ENCODE data around the gene KRT71.
A peak's percentile ranks its signal among the peaks of the same experiment; 100 is the strongest.

The KRT71 gene

DNA sequence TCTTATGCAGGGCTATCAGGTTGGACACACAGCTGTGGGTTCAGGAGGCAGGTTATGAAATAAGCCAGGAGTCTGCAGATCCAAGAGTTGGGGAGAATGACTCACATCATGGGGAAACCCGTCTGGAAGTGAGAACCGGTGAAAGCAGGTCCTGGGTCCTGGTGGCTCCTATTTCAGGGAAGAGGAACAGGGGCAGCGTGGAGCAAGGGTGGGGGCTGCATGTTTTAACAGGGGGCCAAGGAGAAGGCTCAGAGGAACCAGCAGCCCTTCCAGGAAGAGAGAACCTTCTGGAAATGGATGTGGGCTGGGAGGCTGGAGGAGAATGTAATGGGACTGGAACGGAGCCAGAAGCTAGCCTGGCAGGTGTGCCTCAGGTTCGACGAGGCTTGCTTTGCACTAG lies 28.5 kb upstream of the KRT71 start:
- intact Hi-C loops (cut with DNase I; ENCODE audit: low total_unique reads): loop anchor here (10.0 kb wide), 2 partner anchors 197 to 437 kb away; partner anchors contain the start of gene KRT84
- no peaks in the 10 kb centered on the region for H3K4me1 ChIP-seq
- DNase-seq: peak in 1 of 2 donors; percentile 11

DNA sequence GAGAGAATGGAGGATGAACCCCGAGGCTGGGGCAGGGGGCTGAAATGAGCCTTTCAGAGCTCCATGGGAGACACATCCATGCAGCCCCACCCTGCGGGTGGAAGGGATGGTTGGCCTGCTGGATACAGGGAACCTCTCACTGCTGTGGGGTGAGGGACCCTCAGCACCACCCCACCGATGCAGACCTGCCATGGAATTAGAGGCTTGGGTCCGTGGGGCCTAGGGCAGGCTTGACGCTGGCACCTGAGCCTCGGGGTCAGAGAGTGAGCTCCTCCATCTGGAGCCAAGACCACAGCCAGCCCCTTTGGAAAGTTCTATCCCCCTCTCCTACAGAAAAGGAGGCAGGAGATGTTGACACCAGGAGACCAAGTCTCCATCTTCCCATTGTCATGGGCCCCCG lies 28.1 kb upstream of the KRT71 start:
- intact Hi-C loops (cut with DNase I; ENCODE audit: low total_unique reads): loop anchor here (10.0 kb wide), 2 partner anchors 196 to 436 kb away; partner anchors contain the start of gene KRT84
- TF ChIP-seq, protein P1, sequence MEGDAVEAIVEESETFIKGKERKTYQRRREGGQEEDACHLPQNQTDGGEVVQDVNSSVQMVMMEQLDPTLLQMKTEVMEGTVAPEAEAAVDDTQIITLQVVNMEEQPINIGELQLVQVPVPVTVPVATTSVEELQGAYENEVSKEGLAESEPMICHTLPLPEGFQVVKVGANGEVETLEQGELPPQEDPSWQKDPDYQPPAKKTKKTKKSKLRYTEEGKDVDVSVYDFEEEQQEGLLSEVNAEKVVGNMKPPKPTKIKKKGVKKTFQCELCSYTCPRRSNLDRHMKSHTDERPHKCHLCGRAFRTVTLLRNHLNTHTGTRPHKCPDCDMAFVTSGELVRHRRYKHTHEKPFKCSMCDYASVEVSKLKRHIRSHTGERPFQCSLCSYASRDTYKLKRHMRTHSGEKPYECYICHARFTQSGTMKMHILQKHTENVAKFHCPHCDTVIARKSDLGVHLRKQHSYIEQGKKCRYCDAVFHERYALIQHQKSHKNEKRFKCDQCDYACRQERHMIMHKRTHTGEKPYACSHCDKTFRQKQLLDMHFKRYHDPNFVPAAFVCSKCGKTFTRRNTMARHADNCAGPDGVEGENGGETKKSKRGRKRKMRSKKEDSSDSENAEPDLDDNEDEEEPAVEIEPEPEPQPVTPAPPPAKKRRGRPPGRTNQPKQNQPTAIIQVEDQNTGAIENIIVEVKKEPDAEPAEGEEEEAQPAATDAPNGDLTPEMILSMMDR (IDR thresholded peaks at IDR 0.05): no peak
- H3K4me3 ChIP-seq: no peak overlapping the region
- no peaks in the 10 kb centered on the region for H3K4me1 ChIP-seq
- H3K36me3 ChIP-seq: no peaks in the 10 kb centered on the region
- peaks cover 0 to 4% of the 10 kb centered on the region in 2 donors for H3K27me3 ChIP-seq
- DNase-seq: peak in 1 of 2 donors; percentile 48
- H3K27ac ChIP-seq: no peak overlapping the region
- H3K9me3 ChIP-seq: no peaks in the 10 kb centered on the region

More for the DNA sequence above, 28.5 kb upstream of the KRT71 start:
- no peaks in the 10 kb centered on the region for H3K9me3 ChIP-seq
- no peak overlapping the region for H3K27ac ChIP-seq
- no peak overlapping the region for H3K4me3 ChIP-seq
- no peaks in the 10 kb centered on the region for H3K36me3 ChIP-seq
- peaks cover 0 to 6% of the 10 kb centered on the region in 2 donors for H3K27me3 ChIP-seq
- TF ChIP-seq, protein P1 (IDR thresholded peaks at IDR 0.05): no peak

DNA sequence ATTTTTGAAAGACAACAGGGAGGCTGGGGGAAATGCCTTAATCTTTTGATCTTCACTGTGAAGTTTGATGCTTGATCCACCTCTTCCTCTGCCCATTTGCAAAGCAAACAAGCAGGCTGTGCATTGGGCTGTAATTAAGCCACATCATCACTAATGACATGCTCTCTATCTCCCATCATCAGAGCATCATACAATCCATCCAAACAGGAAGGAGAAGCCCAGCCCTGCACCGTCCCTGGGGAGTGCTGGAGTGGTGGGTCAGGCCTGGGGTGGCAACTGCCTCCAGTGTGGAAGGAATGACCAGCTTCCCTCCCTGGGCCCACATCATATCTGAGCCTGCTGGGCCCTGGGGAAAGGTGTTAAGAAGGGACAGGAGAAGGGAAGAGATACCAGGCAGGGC lies 27.6 kb upstream of the KRT71 start:
- Histone ChIP-seq H3K27ac (no peak overlapping the region), H3K4me1 (no peaks in the 10 kb centered on the region), H3K9me3 (no peaks in the 10 kb centered on the region), H3K36me3 (no peaks in the 10 kb centered on the region), H3K27me3 (peaks cover 0 to 4% of the 10 kb centered on the region in 2 donors), H3K4me3 (no peak overlapping the region)
- DNase-seq: peak in 1 of 2 donors; percentile 37
- intact Hi-C loops (cut with DNase I; ENCODE audit: low total_unique reads): loop anchor here (10.0 kb wide), 2 partner anchors 196 to 436 kb away; partner anchors contain the start of gene KRT84
- TF ChIP-seq, protein P1 (IDR thresholded peaks at IDR 0.05): no peak

DNA sequence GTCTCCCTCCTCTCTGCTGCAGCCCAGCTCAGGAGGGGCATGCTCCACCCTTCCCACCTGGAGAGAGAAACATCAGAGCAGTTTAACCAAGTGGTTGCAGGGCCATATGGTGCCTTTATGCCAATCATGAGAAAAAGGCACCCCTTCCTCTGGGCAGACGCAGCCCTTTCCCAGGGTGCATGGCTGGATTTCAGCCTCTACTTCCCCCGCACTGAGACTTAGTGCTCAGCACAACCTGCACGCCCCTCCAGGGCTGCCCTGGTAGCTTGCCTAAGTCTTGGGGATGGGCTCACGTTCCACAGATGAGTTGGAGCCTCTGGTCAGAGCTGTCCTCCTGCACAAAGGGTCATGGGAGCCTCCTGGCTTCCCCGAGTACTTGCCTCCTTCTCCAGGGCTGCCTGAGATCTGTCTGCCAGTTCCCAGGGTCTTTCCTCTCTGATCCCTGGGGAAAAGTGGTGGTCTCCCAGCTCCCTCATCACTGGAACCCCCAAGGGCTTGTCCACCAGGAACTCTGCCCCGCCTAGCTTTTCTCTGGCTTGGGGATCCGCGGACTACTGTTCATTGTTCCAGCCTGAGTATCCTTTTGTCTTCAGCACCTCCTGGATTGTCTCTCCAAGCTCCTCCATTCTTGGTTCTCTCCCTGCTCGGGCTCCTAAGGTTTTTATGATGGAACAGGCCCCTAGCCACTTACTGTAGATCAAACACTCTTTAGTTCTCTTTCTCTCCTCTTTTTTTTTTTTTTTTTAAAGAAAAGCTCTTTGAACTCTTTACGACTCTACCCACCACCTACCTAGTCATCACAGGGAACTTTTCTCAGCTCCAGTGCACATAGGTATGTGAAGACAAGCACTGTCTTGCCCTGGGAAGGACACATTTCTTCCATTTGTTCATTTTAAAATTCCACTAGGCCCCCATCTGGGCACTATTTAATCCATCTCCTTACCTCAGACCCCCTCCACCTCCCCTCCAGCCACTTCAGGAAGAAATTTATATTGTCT lies 26.8 kb upstream of the KRT71 start:
- no peaks in the 10 kb centered on the region for H3K9me3 ChIP-seq
- TF ChIP-seq, protein P1 (IDR thresholded peaks at IDR 0.05): no peak
- H3K27me3 ChIP-seq: peaks cover 0 to 4% of the 10 kb centered on the region in 2 donors
- H3K4me3 ChIP-seq: no peak overlapping the region
- H3K4me1 ChIP-seq: no peaks in the 10 kb centered on the region
- intact Hi-C loops (cut with DNase I; ENCODE audit: low total_unique reads): loop anchor here (10.0 kb wide), 3 partner anchors 195 to 435 kb away; partner anchors contain the start of gene KRT84
- H3K36me3 ChIP-seq: no peaks in the 10 kb centered on the region
- H3K27ac ChIP-seq: no peak overlapping the region
- DNase-seq: peak in 1 of 2 donors; percentile 42

DNA sequence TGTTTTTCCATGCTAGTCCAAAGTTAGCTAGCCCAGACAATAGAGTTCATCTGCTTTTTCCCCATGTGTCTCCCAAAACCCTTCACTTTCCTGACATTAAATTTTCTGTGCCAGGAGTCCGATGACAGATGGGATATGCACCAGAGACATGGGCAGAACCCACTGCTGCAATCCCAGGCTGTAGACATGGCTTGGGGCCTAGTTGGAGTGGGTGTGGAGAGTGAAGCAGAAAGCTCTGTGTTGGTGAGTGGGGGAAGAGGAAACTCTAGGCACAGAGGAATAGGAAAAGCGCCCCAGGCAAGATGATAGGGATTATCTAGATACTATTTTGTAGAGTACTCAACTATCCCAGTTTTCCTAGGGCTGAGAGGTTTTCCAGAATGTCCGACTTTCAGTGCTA lies 25.5 kb upstream of the KRT71 start:
- Histone ChIP-seq H3K9me3 (no peaks in the 10 kb centered on the region), H3K27me3 (peaks cover 0 to 9% of the 10 kb centered on the region in 2 donors), H3K4me1 (no peaks in the 10 kb centered on the region), H3K4me3 (no peak overlapping the region), H3K27ac (no peak overlapping the region), H3K36me3 (no peaks in the 10 kb centered on the region)
- TF ChIP-seq, protein P1 (IDR thresholded peaks at IDR 0.05): no peak
- intact Hi-C loops (cut with DNase I; ENCODE audit: low total_unique reads): loop anchor here (10.0 kb wide), 1 partner anchor 396 kb away; no protein-coding TSS in a partner anchor
- DNase-seq: no peak

Measured in tibial artery (tissue), 4 donors.